Cortex of kidney (tissue), 1 donor: ENCODE measurements around the gene NRG3.

Experiments used
- DNase-seq: peaks from one replicate; lab custom pipeline; 2025; lab: John Stamatoyannopoulos, UW

The NRG3 gene

GRCh38 chr10:81884856-81885255 is 9.9 kb downstream of the NRG3 start:
- no peak for DNase-seq

GRCh38 chr10:81885491-81885890 is 10.5 kb downstream of the NRG3 start:
- DNase-seq: no peak

DNA sequence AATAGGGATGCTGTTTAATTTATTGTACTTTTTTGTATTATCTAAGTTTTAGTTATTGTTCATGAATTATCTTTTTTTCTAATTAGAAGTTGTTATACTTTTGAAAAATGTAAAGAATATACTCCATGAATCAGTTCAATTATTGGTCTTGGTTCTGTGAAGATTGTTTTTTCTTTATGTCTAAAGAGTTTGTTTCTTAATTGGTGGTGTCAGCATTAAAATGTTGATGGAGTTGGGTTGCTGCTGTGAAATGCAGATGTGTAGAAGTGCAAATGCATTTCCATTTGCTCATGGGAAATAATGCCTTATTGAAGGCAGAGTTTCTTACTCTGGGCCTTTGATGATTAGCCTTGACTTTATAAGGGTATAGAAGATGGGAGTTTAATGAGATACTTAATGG is 11.9 kb downstream of the NRG3 start:
- no peak for DNase-seq

GRCh38 chr10:81889181-81889769 is 14.3 kb downstream of the NRG3 start:
- DNase-seq: no peak

DNA sequence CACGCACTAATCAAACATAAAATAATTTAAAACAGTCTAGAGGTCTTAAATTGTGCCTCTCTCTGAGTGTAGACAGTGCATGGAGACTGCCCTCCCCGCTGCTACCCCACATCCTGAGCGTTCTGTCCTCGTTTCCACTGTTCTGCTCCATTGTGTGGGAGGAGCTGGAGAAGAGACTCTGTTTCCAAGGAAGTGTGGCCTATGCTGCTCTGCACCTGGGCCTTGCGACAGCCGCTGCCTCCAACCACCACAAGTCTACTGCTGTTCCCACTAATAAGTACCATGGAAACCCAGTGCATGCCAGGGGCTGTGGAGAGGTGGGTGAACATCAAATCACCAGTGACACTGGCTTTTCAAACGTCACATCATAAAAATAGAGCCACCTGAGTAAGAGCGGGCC is 19.6 kb downstream of the NRG3 start:
- DNase-seq: no peak

- DNase-seq: no peak
Observed at GRCh38 chr10:81898518-81898917, 23.5 kb downstream of the NRG3 start.

DNA sequence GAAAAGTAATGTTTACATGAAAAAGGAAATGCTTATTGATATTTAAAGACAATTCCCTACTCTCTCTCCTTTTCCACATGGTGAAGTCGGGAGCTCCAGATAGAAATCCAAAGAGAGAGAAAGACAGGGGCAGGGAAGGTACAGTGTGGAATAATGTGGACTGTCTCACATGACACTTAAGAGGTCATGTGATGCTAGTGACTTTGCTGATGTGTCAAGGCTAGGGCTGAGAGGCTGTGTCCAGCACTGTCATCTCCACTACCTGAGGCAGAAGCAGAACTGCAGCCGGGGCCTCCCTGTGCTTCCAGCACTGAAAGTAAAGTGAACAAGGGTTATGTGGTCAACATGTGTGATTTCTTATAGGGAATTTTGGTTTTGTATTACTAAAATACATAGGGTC is 26.0 kb downstream of the NRG3 start:
- no peak for DNase-seq

DNA sequence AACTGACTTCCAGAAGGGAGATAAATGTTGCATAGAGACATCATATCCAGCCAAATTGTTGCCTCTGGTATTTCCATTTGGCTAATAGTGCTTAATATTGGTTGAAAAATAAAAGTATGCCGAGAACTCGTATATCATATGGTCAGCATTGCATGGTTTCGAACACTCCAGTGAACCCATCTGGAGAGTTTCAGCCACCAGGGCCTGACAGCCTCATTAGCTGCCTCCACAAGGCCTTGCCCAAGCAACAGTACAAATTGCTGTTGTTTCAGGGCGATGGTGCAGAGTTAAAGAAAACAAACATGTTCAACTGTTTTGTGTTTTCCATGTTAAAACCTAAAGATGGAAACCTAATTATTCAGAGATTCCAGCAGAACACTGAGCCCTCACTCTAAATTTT is 28.5 kb downstream of the NRG3 start:
- DNase-seq: no peak

- no peak for DNase-seq
Observed at GRCh38 chr10:81905161-81905560, 30.2 kb downstream of the NRG3 start.

DNA sequence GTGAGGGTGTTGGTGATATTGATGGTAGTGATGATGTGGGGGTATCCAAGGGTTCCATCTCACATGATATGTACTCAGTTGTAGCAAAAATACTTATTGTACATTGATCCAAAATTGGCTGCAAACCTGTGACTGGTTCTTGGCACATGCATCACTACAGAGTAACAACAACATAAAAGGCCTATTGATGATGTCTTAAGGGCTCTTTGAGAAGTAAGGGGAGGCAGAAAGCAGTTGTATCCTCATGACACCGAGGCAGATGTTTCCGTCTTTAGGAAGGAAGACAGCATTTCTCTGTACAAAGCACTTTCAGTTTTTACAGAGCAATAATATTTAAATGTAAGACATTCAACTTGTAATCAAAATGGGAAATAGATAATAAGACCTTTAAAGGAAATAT is 34.5 kb downstream of the NRG3 start:
- DNase-seq: no peak

DNA sequence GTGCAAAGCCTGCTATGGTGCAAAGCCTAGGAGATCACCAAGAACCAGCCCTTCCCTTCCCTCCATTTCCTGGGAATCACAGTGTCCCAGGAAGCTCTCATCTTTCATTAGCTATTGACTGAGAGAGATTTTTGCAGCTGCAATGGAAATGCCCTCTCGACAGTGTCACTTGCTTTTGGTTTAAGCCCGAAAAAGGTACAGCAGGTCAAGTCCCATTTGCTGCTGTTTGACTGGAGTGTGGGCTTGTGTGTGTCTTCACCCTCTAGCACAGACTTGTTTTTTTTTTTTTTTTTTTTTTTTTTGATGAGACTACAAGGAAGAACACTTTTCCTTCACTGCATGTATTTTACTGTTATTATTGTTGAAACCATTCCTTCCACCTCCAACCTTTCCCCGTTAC is 36.3 kb downstream of the NRG3 start:
- DNase-seq: no peak

DNA sequence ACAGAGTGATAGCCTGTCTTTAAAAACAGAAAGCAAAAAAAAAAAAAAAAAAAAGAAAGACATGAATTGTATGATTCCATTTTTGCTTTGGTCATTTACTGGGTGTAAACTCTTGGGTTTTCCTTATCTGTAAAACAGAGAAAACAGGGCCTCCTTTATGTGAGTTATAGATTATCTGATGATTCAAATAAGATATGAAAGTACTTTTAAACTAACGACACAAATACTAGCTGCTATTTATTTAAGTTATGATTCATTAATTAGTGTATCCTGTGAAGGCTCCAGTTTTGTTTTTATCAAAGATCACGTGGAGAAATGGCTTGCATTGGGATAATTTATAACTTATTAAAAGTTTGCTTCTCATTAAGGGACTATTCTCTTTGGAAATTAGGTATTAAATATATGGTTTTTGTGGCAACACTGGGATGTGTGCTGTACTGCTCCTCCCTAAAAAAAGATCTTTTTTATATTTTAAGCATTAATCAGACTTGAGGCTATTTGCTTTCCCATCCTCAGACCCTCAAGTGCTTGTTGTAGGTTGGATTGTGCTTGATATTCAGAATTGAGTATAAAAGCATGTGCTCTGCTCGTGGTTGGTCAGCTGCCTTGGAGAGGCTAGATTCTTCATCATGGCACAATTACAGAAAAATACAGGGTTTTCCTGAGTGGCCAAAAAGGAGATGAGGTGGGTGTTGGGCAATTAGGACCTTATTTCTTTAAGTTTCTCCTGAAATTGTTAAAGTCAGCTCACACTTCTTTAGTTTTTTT is 39.9 kb downstream of the NRG3 start:
- no peak for DNase-seq

- no peak for DNase-seq
Observed at GRCh38 chr10:81915504-81915897, 40.5 kb downstream of the NRG3 start.

DNA sequence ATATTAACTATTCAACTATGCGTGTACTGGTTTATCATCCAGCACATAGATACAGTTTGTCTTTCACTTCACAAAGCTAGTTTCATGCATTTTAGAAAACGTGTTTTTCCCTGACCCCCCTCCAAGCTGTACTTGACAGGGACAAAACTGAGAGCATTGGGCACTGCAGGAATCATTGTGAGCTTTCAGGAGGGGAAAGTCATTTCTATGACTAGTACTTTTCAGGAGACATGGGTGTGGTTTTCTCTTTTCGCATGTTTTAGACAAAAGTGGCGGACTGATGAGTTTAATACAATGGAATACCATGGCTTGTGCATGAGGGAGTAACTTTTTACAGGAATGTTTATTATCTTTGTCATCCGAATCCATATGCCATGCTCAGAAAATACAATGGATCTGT is 42.7 kb downstream of the NRG3 start:
- no peak for DNase-seq

DNA sequence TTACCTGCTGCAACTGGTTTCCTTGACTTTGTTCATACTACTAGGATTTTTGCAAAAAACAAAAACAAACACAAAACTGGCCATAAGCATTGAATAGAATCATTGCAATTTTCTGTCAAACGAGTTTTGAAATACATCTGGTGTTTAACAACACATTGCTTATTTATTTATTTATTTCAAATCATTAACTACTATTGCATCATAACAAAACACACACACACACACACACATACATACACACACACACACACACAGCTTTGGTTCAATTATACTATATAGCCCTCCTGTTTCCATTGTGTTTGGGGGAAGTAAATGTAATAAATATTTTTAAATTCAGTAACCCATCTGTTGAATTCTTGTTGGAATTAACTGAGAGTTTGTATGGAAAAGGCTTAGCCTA is 43.8 kb downstream of the NRG3 start:
- DNase-seq: no peak

- no peak for DNase-seq
Observed at GRCh38 chr10:81920213-81920829, 45.3 kb downstream of the NRG3 start.

GRCh38 chr10:81928119-81928518 is 53.1 kb downstream of the NRG3 start:
- no peak for DNase-seq

DNA sequence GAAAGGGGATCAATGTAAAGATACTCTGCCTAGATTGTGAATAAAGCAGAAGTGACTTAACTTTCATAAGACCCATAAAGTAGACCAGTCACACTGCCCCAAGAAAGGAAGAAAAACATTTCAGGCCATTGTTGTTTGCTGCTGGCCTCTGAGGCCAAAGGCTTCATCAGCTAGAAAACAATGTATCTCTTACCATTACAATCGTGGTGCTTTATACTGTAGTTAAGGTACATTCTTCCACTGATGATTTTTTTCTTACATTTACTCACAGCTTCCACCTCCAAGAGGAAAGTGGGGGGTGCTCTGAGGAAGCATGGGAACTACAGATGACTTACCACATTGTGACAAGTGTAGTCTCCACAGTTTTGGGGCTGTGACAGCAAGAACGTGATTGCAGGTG is 68.6 kb downstream of the NRG3 start:
- DNase-seq: no peak

DNA sequence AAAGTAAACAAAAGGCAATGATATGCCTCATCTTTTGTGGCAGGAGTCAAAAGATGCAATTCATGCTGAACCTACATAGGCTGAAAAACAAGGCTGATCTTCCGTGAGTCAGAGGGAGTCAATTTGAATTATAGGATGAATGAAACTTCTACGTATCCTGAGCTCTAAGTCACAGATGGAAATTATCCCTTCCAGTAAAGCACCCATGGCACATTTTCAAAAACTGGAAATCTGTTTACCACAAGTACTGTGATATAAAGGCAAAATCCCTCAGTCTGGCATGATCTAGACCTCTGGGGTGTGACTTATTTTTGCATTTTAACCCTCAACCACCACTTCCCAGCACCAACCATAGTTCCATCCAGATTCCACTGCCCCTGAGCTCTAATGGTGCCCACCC is 69.6 kb downstream of the NRG3 start:
- DNase-seq: no peak

GRCh38 chr10:81949283-81949682 is 74.3 kb downstream of the NRG3 start:
- no peak for DNase-seq

DNA sequence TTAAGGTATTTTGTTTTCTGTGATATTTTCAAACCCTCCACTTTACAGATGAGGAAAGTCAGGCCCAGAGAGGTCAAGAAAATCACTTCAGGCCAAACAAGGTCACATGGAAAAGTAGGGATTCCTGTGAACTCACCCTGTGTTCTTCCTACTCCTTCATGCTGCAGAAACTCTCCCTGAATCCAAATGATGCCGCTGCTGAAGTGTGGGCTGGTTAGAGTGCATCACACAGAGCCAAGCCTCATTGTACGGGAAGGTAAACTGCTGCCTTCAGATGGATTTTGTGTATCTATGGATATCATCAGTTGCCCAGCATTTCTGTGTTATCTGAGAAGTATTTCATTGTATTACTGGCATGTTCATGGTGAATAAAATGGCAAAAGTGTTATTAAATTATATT is 75.4 kb downstream of the NRG3 start:
- no peak for DNase-seq

GRCh38 chr10:81953420-81953819 is 78.4 kb downstream of the NRG3 start:
- no peak for DNase-seq

DNA sequence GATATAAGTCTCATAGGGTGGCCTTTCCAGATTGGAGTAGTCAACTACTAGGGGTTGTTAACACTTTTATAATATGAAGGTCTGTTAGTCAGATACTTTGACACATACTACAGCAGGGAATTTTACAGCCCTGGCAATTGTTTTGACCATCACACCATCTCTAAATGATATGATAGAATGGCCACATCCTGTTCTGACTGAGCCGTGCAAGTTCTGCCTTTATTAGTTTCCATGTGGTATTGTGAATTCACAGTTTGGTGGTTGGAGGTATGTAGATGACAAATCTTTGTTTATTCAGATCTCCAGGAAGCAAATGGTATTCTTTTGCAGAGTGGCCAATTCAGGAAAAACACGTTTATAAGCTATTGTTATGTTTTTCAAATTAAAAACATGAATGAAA is 83.0 kb downstream of the NRG3 start:
- DNase-seq: no peak

DNA sequence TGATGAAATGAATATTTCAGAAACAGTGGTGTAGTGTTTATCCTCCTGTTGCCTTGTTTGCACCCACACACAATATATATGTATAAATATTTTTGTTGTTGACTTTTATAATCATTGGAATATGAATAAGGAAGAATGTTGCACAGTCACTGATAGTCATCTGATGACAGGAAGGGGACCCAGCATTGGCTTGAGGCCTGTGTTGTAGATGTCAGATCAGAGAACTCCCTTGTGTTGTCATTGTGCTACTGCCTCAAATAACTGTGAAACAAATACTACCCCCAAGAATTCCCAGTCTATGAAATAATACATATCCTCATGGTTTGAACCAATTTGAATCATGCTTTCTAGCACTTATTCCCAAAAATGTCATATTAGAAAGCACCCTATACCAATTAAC is 84.0 kb downstream of the NRG3 start:
- no peak for DNase-seq
